Cardiac muscle cell (in vitro differentiated cells and primary cell): Measurements from ENCODE around the gene CLMN. TPM values are rescaled to one million over a fixed set of nuclear protein-coding genes. Genes with fewer than 3 reads are reported as not detected.

Experiments used
- DNase-seq, 2 donors: peaks; one replicate each; pipeline versions ENCODE4 v3.0.0 to v3.0.0-alpha.2; 2010 to 2017; ENCODE audit warnings: low read depth in 1 of 2, low spot score in 1 of 2
- H3K27ac ChIP-seq: fragments of 200-600 bp; sonication (generic); 2 replicates; pipeline ENCODE4 v1.5.1; 2016
- H3K27me3 ChIP-seq: fragments of 200-600 bp; sonication (generic); 2 replicates; pipeline ENCODE4 v1.6.0; 2016; ENCODE audit warnings: control low read depth
- H3K36me3 ChIP-seq: fragments of 200-600 bp; sonication (generic); 2 replicates; pipeline ENCODE4 v1.5.1; 2016; ENCODE audit warnings: control low read depth
- H3K4me1 ChIP-seq: fragments of 200-600 bp; sonication (generic); 2 replicates; pipeline ENCODE4 v1.8.1; 2017; ENCODE audit warnings: low read depth, mild to moderate bottlenecking, mixed run types
- H3K4me3 ChIP-seq: fragments of 200-600 bp; sonication (generic); 2 replicates; pipeline ENCODE4 v1.5.1; 2016; ENCODE audit warnings: mild to moderate bottlenecking
- H3K9me3 ChIP-seq: fragments of 200-600 bp; sonication (generic); 2 replicates; pipeline ENCODE4 v1.5.1; 2017; ENCODE audit warnings: low read depth, mild to moderate bottlenecking, control low read depth
- polyA plus RNA-seq: library from polyadenylated mRNA; unstranded; fragments of >200 nt; fragmentation: Nextera tagmentation; extraction: Ambion mirVana; gene quantifications from 2 replicates; pipeline ENCODE4 v1.2.1, GENCODE V29; 2016
- total RNA-seq: library from RNA; depleted of rRNA; stranded (reverse); fragments of >200 nt; gene quantifications from 2 replicates; pipeline ENCODE4 v1.2.3, GENCODE V29; 2016
- TF ChIP-seq, protein P1 (sequence below): IDR thresholded peaks from 2 replicates; pipeline ENCODE4 v1.5.1; 2012; ENCODE audit warnings: low read depth, mild to moderate bottlenecking, low read length

The CLMN gene
- total and polyA plus RNA-seq, 2 experiments from 2014 or later: 0.98 to 1.3 TPM

DNA sequence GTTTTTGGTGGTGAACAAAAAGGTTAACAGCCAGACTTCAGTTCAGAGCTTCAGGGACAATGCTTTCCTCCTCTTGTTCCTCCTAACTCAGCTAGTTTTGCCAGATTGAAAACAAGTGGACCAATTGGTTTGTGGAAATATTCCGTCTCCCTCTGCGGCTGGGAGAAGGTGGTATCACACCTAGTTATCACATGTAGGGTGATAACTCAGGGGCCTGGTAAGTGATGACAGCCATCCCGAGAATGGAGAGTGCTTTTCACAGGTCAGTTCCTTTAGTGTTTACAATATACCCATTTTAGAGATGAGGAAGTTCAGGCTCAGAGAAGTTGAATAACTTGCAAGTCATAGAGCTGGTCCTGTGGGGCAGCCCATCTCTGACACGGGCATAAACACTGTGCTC lies 101.7 kb downstream of the CLMN start:
- no peaks in the 10 kb centered on the region for H3K9me3 ChIP-seq
- TF ChIP-seq, protein P1, sequence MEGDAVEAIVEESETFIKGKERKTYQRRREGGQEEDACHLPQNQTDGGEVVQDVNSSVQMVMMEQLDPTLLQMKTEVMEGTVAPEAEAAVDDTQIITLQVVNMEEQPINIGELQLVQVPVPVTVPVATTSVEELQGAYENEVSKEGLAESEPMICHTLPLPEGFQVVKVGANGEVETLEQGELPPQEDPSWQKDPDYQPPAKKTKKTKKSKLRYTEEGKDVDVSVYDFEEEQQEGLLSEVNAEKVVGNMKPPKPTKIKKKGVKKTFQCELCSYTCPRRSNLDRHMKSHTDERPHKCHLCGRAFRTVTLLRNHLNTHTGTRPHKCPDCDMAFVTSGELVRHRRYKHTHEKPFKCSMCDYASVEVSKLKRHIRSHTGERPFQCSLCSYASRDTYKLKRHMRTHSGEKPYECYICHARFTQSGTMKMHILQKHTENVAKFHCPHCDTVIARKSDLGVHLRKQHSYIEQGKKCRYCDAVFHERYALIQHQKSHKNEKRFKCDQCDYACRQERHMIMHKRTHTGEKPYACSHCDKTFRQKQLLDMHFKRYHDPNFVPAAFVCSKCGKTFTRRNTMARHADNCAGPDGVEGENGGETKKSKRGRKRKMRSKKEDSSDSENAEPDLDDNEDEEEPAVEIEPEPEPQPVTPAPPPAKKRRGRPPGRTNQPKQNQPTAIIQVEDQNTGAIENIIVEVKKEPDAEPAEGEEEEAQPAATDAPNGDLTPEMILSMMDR: no peak
- no peaks in the 10 kb centered on the region for H3K4me1 ChIP-seq
- peaks cover 52% of the 10 kb centered on the region for H3K27me3 ChIP-seq
- no peak for DNase-seq
- H3K36me3 ChIP-seq: no peaks in the 10 kb centered on the region
- no peak overlapping the region for H3K27ac ChIP-seq
- no peak overlapping the region for H3K4me3 ChIP-seq

DNA sequence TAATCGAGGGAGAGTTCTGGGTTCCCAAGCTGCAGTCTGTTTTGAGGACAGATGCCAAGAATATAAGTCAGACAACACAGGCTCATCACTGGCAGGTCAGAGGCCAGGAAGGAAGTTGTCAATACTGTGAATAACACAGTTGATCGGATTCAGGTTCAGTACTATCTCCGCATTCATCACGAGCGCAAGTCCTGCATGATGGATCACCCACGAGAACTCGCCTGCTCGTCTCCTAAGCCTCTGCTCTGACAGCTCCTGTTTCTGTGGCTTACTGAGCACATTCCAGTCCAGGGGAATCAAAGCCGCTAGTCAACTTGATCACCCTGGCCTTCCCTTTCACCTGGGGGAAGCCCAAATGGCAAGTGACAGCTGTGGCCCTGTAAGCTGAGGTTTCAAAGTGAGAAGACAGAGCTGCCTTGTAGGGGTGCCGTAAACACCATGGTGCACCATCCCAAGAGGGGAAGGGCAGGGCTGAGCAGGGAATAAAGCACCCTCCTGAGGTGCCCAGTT lies 102.3 kb downstream of the CLMN start:
- H3K4me3 ChIP-seq: no peak overlapping the region
- H3K36me3 ChIP-seq: no peaks in the 10 kb centered on the region
- no peaks in the 10 kb centered on the region for H3K4me1 ChIP-seq
- H3K9me3 ChIP-seq: no peaks in the 10 kb centered on the region
- peaks cover 54% of the 10 kb centered on the region for H3K27me3 ChIP-seq
- TF ChIP-seq, protein P1: no peak
- DNase-seq: no peak
- H3K27ac ChIP-seq: no peak overlapping the region

DNA sequence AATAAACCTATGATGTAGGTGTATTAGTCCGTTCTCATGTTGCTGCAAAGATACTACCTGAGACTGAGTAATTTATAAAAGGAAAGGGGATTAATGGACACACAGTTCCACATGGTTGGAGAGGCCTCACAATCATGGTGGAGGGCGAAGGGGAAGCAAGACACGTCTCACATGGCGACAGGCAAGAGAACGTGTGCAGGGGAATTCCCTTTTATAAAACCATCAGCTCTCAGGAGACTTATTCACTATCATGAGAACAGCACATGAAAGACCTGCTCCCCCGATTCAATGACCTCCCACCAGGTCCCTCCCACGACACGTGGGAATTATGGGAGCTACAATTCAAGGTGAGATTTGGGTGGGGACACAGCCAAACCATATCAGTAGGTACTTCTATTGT lies 103.7 kb downstream of the CLMN start:
- Histone ChIP-seq H3K9me3 (no peaks in the 10 kb centered on the region), H3K4me3 (no peak overlapping the region), H3K4me1 (no peaks in the 10 kb centered on the region), H3K27me3 (peaks cover 48% of the 10 kb centered on the region), H3K27ac (no peak overlapping the region), H3K36me3 (no peaks in the 10 kb centered on the region)
- TF ChIP-seq, protein P1: no peak
- no peak for DNase-seq

DNA sequence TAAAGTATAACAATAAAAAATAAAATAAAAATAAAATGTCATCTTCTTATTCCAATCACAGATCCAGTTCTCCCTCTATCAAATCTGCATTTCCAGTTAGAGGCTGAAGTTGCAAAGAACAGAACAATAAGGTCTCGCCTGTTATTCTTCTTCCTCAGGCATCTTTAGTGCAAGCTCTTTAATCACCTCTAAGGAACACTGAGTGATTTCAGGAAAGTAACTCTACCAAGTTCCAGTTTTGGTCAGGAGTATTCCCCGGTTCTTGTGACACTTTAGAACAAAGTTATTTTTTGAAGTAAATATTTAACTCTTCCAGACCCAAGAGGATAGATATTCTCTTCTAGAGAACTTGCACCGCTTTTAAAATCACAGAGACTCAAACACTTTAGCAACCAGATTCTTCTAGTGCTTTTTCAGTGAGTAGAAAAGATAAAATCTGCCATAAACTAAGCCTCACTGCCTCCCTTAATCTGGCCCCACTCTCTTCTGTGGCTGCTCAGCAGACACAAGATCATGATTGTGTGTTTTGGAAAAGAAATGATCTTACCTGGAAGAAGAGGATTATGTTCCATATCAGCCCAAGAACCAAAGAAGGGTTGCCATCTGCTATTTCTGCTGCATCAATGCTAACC lies 104.5 kb downstream of the CLMN start:
- DNase-seq: no peak
- H3K4me3 ChIP-seq: no peak overlapping the region
- H3K27ac ChIP-seq: no peak overlapping the region
- no peaks in the 10 kb centered on the region for H3K4me1 ChIP-seq
- no peaks in the 10 kb centered on the region for H3K36me3 ChIP-seq
- no peaks in the 10 kb centered on the region for H3K9me3 ChIP-seq
- TF ChIP-seq, protein P1: no peak
- H3K27me3 ChIP-seq: peaks cover 50% of the 10 kb centered on the region

DNA sequence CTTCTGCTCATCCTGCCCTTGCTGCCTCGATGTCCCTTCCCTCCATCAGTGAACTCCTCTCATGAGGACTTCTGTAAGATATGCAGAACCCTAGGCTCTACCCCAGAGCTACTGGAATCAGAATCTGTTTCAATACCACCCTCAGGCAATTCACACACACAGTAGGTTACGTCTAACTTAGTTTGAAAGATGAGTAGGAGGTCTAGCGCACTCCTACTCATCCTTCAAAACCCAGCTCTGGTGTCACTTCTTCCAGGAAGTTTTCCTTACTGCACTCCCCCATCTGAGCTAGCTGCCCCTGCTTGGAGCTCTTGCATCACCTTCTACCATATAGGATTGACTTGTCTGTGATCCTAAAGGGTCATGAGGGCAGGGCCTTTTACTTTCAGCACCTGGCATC lies 105.9 kb downstream of the CLMN start:
- H3K36me3 ChIP-seq: no peaks in the 10 kb centered on the region
- peaks cover 54% of the 10 kb centered on the region for H3K27me3 ChIP-seq
- no peak for DNase-seq
- TF ChIP-seq, protein P1: no peak
- H3K4me3 ChIP-seq: no peak overlapping the region
- H3K9me3 ChIP-seq: no peaks in the 10 kb centered on the region
- no peaks in the 10 kb centered on the region for H3K4me1 ChIP-seq
- no peak overlapping the region for H3K27ac ChIP-seq
